Activated B cell treated with CpG ODN at 0.5 μM for 24 hours (primary cell): ENCODE data around the gene SLC26A8. TPM values are rescaled to one million over a fixed set of nuclear protein-coding genes. Genes with fewer than 3 reads are reported as not detected.
"Not testable (repeated sequence)": the region's sequence is repeated elsewhere in the genome, so short reads cannot be mapped to it uniquely, and the experiment has no call there.

Source experiments
- ATAC-seq: fragments of 200-7000 bp; cut with Tn5 transposase; one replicate; pipeline ENCODE4 v1.10.0; 2021; ENCODE audit warnings: low read depth, mild to moderate bottlenecking, moderate library complexity
- CTCF ChIA-PET: fragments of 350-600 bp; sonication (Branson Sonifier 250); formaldehyde crosslinking; loops from one replicate; lab custom pipeline; 2021; ENCODE audit warnings: antibody characterized with exemption; lab: Charles Lee
- POLR2A ChIA-PET: fragments of 350-600 bp; sonication (Branson Sonifier 250); formaldehyde crosslinking; loops from one replicate; lab custom pipeline; 2021; ENCODE audit warnings: antibody characterized with exemption; lab: Charles Lee
- DNase-seq: peaks from one replicate; pipeline ENCODE4 v3.0.0; 2022
- H3K27ac Mint-ChIP-seq: one replicate; pipeline ENCODE4 v1.8.0; 2020; ENCODE audit warnings: mixed read lengths
- H3K27me3 Mint-ChIP-seq: one replicate; pipeline ENCODE4 v1.8.0; 2021; ENCODE audit warnings: mixed read lengths
- H3K36me3 Mint-ChIP-seq: one replicate; pipeline ENCODE4 v1.8.0; 2021; ENCODE audit warnings: low read depth, mixed read lengths
- H3K4me1 Mint-ChIP-seq: one replicate; pipeline ENCODE4 v1.8.0; 2021; ENCODE audit warnings: mixed read lengths
- H3K4me3 Mint-ChIP-seq: one replicate; pipeline ENCODE4 v1.8.0; 2020; ENCODE audit warnings: mild to moderate bottlenecking, mixed read lengths
- H3K9me3 Mint-ChIP-seq: one replicate; pipeline ENCODE4 v1.8.0; 2020; ENCODE audit warnings: mixed read lengths
- intact Hi-C: fragments of 100-400 bp; cut with micrococcal nuclease; formaldehyde crosslinking; loops from one replicate; pipeline ENCODE4 v1.15.1; 2024
- total RNA-seq: library from RNA; stranded (reverse); gene quantifications from 2 replicates; pipeline ENCODE4 v1.2.3, GENCODE V29; 2022
- TF ChIP-seq, protein P1 (sequence below): fragments of 200-600 bp; IDR thresholded peaks from one replicate; pipeline ENCODE4 v1.8.0; 2022; ENCODE audit warnings: antibody characterized with exemption, mild to moderate bottlenecking

The SLC26A8 gene
- total RNA-seq, 1 donor from 2014 or later = not detected

DNA sequence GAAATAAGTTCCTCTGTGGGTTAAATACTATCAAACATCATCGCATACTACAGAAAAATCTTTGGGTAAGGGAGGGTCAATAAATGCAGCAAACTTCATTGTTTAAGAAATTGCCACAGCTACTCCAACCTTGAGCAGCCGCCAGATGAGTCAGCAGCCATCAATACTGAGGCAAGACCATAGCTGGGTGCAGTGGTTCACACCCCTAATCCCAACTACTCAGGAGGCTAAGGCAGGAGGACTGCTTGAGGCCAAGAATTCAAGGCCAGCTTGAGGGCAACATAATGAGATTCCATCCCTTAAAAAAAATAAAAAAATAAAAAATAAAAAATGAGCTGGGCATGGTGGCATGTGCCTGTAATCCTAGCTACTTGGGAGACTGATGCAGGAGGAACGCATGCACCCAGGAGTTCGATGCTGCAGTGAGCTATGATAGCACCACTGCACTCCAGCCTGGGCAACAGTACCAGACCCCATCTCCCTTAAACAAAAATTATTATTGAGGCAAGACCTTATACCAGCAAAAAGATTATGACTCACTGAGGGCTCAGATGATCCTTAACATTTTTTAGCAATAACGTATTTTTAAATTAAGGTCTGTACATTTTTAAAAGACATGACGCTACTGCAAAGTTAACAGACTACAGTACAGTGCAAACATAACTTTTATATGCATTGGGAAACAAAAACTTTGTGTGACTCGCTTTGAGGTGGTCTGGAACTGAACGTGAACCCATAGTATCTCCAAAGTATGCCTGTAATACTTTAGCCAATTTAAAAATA, 112.4 kb downstream of the SLC26A8 start:
- DNase-seq (no peak), ATAC-seq (no peak)
- ChIA-PET POLR2A (no interaction called here), CTCF (no interaction called here)
- intact Hi-C loops = no loop called here
- peaks cover 4% of the 10 kb centered on the region for H3K4me1 Mint-ChIP-seq
- H3K27ac Mint-ChIP-seq = no peak overlapping the region
- no peak overlapping the region for H3K4me3 Mint-ChIP-seq
- H3K36me3 Mint-ChIP-seq = peaks cover 66% of the 10 kb centered on the region
- peaks cover 20% of the 10 kb centered on the region for H3K9me3 Mint-ChIP-seq
- no peaks in the 10 kb centered on the region for H3K27me3 Mint-ChIP-seq
- TF ChIP-seq, protein P1, sequence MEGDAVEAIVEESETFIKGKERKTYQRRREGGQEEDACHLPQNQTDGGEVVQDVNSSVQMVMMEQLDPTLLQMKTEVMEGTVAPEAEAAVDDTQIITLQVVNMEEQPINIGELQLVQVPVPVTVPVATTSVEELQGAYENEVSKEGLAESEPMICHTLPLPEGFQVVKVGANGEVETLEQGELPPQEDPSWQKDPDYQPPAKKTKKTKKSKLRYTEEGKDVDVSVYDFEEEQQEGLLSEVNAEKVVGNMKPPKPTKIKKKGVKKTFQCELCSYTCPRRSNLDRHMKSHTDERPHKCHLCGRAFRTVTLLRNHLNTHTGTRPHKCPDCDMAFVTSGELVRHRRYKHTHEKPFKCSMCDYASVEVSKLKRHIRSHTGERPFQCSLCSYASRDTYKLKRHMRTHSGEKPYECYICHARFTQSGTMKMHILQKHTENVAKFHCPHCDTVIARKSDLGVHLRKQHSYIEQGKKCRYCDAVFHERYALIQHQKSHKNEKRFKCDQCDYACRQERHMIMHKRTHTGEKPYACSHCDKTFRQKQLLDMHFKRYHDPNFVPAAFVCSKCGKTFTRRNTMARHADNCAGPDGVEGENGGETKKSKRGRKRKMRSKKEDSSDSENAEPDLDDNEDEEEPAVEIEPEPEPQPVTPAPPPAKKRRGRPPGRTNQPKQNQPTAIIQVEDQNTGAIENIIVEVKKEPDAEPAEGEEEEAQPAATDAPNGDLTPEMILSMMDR = no peak

DNA sequence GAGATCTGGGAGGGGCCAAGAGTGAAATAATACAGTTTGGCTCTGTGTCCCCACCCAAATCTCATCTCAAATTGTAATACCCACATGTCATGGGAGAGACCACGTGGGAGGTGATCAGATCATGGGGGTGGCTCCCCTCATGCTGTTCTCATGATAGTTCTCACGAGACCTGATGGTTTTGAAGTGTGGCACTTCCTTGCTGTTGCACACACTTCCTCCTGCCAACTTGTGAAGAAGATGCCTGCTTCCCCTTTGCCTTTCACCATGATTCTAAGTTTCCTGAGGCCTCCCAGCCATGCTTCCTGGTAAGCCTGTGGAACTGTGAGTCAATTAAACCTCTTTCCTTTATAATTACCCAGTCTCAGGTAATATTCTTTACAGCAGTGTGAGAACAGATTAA, 114.9 kb downstream of the SLC26A8 start:
- H3K27me3 Mint-ChIP-seq, ATAC-seq, DNase-seq, CTCF ChIA-PET, intact Hi-C loops, H3K4me3 Mint-ChIP-seq, H3K27ac Mint-ChIP-seq, H3K4me1 Mint-ChIP-seq, POLR2A ChIA-PET: not testable (repeated sequence)
- H3K36me3 Mint-ChIP-seq = peaks cover 63% of the 10 kb centered on the region
- peaks cover 20% of the 10 kb centered on the region for H3K9me3 Mint-ChIP-seq

DNA sequence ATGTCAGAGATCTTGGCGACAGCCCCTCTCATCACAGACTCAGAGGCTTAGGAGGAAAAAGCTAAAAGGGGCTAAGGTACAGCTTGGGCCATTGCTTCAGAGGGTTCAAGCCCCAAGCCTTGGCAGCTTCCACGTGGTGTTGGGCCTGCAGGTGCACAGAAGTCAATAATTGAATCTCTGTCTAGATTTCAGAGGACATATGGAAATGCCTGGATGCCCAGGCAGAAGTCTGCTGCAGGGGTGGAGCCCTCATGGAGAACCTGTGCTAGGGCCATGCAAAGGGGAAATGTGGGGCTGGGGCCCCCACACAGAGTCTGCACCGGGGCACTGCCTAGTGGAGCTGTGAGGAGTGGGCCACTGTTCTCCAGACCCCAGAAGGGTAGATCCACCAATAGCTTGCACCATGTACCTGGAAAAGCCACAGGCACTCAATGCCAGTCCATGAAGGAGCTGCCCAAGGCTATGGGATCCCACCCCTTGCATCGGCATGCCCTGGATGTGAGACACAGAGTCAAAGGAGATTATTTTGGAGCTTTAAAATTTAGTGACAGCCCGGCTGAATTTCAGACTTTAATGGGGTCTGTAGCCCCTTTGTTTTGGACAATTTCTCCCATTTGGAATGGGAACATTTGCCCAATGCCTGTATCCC, 115.6 kb downstream of the SLC26A8 start:
- POLR2A ChIA-PET, H3K4me1 Mint-ChIP-seq, ATAC-seq, H3K4me3 Mint-ChIP-seq, H3K27me3 Mint-ChIP-seq, intact Hi-C loops, H3K27ac Mint-ChIP-seq, DNase-seq, CTCF ChIA-PET: not testable (repeated sequence)
- Mint-ChIP-seq H3K36me3 (peaks cover 63% of the 10 kb centered on the region), H3K9me3 (peaks cover 20% of the 10 kb centered on the region)

DNA sequence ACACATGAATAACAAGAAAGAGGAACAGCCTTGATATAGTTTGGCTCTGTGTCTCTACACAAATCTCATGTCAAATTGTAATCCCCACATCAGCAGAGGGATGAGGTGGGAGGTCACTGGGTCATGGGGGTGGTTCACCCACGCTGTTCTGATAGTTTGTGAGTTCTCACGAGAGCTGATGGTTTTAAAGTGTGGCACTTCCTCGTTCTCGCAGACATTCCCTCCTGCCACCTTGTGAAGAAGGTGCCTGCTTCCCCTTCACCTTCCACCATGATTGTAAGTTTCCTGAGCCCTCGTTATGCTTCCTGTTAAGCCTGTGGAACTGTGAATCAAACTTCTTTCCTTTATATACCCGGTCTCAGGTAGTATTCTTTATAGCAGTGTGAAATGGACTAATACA, 116.7 kb downstream of the SLC26A8 start:
- Mint-ChIP-seq H3K27ac (no peak overlapping the region), H3K36me3 (peaks cover 57% of the 10 kb centered on the region), H3K9me3 (peaks cover 20% of the 10 kb centered on the region), H3K4me3 (no peak overlapping the region), H3K27me3 (no peaks in the 10 kb centered on the region), H3K4me1 (peaks cover 1% of the 10 kb centered on the region)
- DNase-seq (no peak), ATAC-seq (no peak)
- CTCF ChIA-PET = no interaction called here
- intact Hi-C loops = no loop called here
- TF ChIP-seq, protein P1 = no peak
- POLR2A ChIA-PET = no interaction called here

DNA sequence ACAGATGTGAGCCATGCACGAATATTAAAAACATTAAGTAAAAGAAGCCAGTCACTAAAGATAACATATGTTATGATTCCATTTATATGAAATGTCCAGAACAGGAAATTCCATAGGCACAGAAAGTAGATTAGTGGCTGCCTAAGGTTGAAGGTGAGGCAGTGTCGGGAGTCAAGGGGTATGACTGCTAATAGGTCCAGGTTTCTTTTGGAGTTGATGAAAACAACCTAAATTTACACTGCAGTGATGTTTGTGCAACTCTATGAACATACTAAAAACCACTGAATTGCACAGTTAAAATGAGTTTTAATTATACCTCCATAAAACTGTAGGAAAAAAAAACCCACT, 118.0 kb downstream of the SLC26A8 start:
- H3K27ac Mint-ChIP-seq = no peak overlapping the region
- H3K9me3 Mint-ChIP-seq = peaks cover 20% of the 10 kb centered on the region
- H3K4me1 Mint-ChIP-seq = peaks cover 1% of the 10 kb centered on the region
- H3K27me3 Mint-ChIP-seq = no peaks in the 10 kb centered on the region
- ChIA-PET CTCF (no interaction called here), POLR2A (no interaction called here)
- peaks cover 49% of the 10 kb centered on the region for H3K36me3 Mint-ChIP-seq
- intact Hi-C loops = no loop called here
- H3K4me3 Mint-ChIP-seq = no peak overlapping the region
- TF ChIP-seq, protein P1 = no peak
- no peak for DNase-seq
- ATAC-seq = no peak

DNA sequence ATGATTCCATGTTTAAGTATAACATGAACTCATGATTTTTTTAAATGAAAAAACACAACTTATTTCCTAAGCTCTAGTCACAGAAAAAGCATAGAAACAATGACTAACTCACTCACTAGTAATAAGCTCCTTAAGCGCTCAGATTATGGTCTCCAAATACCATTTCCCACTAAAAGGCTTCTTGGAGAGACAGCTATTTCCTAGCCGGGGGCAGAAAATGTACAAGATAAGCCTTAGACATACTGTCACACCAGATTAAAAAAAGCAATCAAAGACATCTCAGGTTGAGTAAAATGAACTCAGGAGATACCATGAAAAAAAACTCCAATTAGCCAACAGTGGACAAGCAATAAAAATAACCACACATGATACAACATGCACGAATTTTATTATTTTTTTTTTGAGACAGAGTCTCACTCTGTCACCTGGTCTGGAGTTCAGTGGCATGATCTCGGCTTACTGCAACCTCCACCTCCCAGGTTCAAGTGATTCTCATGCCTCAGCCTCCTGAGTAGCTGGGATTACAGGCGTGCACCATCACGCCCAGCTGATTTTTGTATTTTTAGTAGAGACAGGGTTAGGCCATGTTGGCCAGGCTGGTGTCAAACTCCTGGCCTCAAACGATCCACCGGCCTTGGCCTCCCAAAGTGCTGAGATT, 118.5 kb downstream of the SLC26A8 start:
- intact Hi-C loops = no loop called here
- peaks cover 1% of the 10 kb centered on the region for H3K4me1 Mint-ChIP-seq
- DNase-seq = no peak
- no peaks in the 10 kb centered on the region for H3K27me3 Mint-ChIP-seq
- H3K9me3 Mint-ChIP-seq = peaks cover 18% of the 10 kb centered on the region
- peaks cover 49% of the 10 kb centered on the region for H3K36me3 Mint-ChIP-seq
- no peak for ATAC-seq
- H3K4me3 Mint-ChIP-seq = no peak overlapping the region
- CTCF ChIA-PET = no interaction called here
- TF ChIP-seq, protein P1 = no peak
- H3K27ac Mint-ChIP-seq = no peak overlapping the region
- POLR2A ChIA-PET = no interaction called here
